Skeletal muscle cell (primary cell): ENCODE results near the gene SLC2A8.

Experiments used
- DNase-seq: peaks from one replicate; pipeline ENCODE4 v3.0.0-alpha.2; 2010; ENCODE audit warnings: low read depth
- H3K4me3 ChIP-seq: 2 replicates; pipeline ENCODE4 v1.5.1; 2011; ENCODE audit warnings: low read depth, mild to moderate bottlenecking, control low read depth, low read length, moderate library complexity

SLC2A8 gene

GRCh38 chr9:127370672-127371648, 26.0 kb upstream of the SLC2A8 start:
- no peak for DNase-seq
- H3K4me3 ChIP-seq, result no peak overlapping the region

DNA sequence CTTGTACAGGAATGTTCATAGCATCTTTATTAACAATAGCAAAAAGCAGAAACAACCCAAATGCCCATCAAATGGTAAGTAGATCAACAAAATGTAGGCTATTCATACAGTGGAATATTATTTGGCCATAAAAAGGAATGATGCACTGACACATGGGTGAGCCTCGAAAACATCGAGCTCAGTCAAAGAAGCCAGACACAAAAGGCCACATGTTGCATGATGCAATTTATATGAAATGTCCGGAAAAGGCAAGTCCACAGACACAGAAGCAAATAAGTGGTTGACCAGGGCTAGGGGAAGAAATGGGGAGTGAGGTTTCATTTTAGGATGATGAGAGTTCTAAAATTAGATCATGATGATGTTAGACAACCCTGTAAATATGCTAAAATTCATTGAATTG, 16.5 kb upstream of the SLC2A8 start:
- no peak for DNase-seq
- H3K4me3 ChIP-seq, result no peak overlapping the region

DNA sequence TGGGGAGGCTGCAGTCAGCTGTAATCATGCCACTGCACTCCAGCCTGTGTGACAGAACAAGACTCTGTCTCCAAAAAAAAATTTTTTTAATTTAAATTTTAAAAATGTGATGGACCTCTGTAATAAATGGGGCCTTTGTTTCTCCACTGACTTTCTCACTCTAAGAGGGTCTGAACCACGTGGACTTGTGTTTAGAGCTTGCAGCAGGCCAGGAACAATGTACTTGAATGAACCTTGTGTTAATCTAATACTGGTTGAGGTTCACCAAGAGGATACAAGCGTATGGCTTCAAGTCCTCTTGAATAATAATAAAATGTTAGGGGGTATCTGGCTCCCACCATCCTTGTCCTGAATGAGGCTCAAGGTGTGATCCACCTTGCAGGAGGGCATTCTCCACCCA, 14.4 kb upstream of the SLC2A8 start:
- DNase-seq, result no peak
- no peak overlapping the region for H3K4me3 ChIP-seq

DNA sequence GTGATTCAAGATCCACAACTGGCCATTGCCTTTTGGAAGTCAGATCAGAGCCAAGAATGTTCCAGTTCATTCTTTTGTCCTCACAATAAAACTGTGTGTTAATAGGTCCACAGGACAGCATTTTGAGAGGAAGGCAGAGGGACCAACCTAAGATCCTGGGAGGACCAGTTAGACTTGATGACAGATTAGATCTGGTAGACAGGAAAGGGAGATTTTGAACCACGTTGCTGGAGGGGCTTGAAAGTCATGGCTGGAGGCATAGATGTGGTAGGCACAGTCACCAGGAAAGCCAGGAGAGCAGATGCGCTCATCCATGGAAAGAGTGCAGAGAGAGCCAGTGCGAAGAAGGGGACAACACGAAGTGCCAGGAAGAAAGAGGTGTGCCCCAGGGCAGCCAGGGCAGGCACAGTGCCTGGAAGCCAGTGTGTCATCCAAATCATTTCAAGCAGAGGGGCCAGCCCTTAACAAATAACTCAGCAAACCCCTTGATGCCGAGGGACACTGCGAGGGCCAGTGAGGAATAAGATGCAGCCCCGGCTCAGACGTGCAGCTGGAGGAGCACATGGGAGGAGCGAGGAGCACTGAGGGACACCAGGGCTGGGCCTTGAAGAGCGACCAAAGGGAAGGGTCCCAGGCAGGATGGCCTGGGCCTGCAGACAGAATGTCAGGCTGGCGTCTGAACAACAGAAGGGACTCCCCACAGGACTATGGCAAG, 12.8 kb upstream of the SLC2A8 start:
- no peak overlapping the region for H3K4me3 ChIP-seq
- DNase-seq, result no peak

DNA sequence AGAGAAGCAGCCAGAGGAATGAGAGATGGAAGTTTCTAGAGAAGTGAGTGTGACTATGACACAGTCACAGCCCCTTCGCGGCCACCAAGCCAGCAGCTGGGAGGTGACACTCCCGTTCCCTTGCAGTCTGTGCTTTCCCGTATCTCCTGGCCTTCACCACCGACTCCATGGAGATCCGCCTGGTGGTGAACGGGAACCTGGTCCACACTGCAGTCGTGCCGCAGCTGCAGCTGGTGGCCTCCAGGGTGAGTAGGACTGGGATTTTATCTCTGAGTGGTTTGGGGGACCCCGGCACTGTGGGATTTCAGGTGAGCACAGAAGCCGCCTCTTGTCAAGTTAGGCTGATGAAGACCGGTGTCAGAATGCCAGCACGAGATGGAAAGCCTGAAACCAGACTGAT, 12.1 kb upstream of the SLC2A8 start:
- H3K4me3 ChIP-seq, result no peak overlapping the region
- DNase-seq, result no peak

DNA sequence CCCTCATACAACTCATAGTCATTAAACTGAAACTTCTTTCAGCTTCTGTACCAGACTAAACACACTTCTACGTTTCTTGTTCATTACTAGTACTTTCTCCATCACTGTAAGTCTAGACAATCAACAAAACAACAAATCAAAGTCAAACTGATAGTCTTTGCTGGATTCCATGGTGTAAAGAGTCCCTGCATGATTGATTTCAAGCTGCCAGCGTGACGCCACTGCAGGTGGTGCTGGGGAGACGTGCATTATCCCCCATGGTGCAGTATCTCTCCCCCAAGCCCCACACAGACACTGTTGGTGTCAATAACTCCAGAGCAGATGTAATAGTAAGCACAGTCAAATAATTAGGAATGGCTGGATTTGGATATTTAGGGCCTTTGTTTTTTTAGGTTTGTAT, 10.7 kb upstream of the SLC2A8 start:
- DNase-seq, result no peak
- H3K4me3 ChIP-seq, result no peak overlapping the region

DNA sequence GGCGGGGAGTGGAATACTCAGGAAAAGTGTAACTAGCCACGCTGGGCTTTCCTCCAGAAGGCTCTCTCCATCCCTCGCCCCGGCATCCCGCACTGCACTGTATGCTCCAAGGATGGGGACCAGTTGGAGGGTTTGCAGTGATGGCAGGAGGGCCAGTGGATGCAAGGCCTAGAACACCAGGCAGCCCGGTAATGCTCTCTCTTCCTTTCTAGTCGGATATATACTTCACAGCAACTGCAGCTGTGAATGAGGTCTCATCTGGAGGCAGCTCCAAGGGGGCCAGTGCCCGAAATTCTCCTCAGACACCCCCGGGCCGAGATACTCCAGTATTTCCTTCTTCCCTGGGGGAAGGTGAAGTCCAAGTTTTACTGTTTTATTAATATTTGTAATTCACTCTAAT, 10.0 kb upstream of the SLC2A8 start:
- no peak for DNase-seq
- no peak overlapping the region for H3K4me3 ChIP-seq

- H3K4me3 ChIP-seq, result no peak overlapping the region
- DNase-seq, result peak; percentile 94
These were observed 8.7 kb upstream of the SLC2A8 start for GRCh38 chr9:127388037-127388855.

- H3K4me3 ChIP-seq, result no peak overlapping the region
- no peak for DNase-seq
These were observed 8.1 kb upstream of the SLC2A8 start for GRCh38 chr9:127388856-127389238.

DNA sequence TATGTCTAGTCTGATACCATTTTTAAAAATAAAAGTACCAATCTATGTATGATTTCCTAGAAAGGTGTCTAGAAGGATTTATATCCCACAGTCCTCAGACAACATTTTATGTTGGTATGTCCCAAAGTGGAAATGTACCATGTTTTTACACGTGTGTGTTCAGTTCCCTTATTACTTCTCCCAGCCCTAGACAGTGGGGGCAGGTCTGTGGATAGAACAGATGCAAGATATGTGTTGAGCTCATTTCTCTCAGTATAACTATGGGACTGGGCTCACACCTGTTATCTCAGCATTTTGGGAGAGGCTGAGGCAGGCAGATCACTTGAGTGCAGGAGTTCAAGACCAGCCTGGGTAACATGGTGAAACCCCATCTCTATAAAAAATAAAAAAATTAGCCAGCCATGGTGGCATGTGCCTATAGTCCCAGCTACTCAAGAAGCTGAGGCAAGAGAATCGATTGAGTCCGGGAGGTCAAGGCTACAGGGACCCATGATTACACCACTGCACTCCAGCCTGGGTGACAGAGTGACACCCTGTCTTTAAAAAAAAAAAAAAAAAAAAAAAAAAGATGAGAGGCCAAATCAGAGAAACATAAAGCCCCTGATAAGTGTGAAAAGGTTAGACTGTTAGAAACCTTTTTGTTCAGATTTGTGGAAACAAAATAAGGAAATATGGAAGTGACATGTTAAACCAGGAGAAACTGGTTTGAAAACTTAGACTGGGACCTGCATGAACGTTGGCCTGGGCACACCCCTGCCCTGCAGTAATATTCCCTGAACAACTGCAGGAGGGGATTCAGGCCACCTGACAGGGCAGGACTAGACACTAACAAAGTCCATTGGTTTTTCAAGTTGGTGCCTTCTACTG, 7.4 kb upstream of the SLC2A8 start:
- no peak overlapping the region for H3K4me3 ChIP-seq
- no peak for DNase-seq

DNA sequence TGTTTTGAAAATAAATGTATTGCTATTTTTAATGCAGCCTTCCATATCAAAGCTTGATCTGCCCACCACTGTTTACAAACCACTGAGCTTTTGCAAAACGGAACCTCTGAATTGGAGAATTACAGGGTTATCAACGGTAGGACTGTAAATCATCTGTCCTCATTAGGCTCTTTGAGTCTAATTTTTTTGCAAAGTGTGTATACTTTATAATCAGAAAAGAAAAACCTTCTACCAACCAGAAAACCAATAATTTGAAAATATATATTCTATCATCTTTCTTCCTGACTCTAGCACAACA, 6.8 kb upstream of the SLC2A8 start:
- no peak overlapping the region for H3K4me3 ChIP-seq
- no peak for DNase-seq

DNA sequence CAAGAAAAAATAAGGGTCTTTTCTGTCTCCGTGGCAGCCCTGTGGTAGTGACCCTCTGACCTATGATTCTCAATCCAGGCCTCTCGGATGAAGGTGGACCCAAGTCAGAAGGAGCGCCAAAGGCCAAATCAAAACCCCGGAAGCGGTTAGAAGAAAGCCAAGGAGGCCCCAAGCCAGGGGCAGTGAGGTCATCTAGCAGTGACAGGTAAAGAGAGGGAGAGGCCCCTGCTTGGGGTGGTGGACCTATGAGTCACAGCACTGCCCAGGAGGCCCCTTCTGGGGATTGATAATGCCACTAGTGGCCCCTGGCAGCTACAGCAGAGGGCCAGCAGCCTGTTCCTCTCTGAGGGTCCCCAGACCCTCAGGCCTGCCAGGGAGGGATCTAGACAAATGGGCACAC, 6.4 kb upstream of the SLC2A8 start:
- H3K4me3 ChIP-seq, result no peak overlapping the region
- DNase-seq, result no peak

DNA sequence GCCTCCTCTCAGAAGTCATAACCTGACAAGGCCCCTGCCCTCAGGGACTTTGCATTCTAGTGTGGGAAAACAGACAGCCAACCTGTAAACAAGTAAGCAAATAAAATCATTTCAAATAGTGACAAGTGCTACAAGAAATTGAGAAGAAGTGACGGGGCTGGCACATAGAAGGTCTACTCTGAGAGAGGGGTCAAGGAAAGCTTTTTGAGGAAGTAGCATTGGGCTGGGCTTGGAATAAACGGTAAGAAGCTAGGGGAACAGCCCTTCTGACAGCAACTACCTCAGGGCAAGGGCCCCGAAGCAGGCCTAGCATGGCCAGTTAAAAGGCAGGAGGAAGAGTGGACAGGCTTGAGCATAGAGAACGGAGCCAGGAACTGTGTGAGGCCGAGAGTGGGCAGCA, 4.8 kb upstream of the SLC2A8 start:
- no peak overlapping the region for H3K4me3 ChIP-seq
- DNase-seq, result no peak

- H3K4me3 ChIP-seq, result no peak overlapping the region
- DNase-seq, result no peak
These were observed 4.0 kb upstream of the SLC2A8 start for GRCh38 chr9:127392976-127393375.

DNA sequence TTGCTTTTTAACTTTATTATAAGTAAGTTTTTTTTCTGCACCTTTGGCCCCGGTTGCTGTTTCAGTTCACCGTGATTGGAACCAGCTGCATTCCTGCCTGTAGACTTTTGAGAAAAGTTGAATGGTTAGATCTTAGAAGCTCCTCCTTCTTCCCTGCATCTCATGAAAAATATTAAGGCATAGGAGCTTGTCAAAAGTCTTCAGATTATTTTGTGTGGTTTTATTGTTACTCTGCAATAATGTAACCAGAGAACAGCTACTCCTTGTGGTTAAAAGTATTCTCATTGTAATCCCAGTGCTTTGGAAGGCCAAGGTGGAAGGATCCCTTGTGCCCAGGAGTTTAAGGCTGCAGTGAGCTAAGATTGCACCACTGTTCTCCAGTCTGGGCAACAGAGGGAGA, 3.3 kb upstream of the SLC2A8 start:
- peak; percentile 25 for DNase-seq
- no peak overlapping the region for H3K4me3 ChIP-seq

GRCh38 chr9:127395497-127396252, 1.3 kb upstream of the SLC2A8 start:
- no peak overlapping the region for H3K4me3 ChIP-seq
- DNase-seq, result no peak

GRCh38 chr9:127396253-127396807, 639 bp upstream of the SLC2A8 start:
- H3K4me3 ChIP-seq, result peak overlapping the region; percentile 61
- DNase-seq, result no peak

GRCh38 chr9:127397646-127398274, 791 bp downstream of the SLC2A8 start:
- no peak for DNase-seq

More at GRCh38 chr9:127397646-127398274, 791 bp downstream of the SLC2A8 start:
- peak overlapping the region; percentile 61 for H3K4me3 ChIP-seq
